OCI-LY7 (cell line): ENCODE data around the gene MUC4. TPM values are rescaled to one million over a fixed set of nuclear protein-coding genes. Genes with fewer than 3 reads are reported as not detected.

Experiments
- BruUV-seq: library from RNA; stranded (reverse); fragments of 400-500 nt; replicated peaks from 2 replicates; lab custom pipeline; 2021; lab: Mats Ljungman, UMichigan
- CTCF ChIA-PET: fragments of 300-600 bp; sonication (Branson Sonifier 250); formaldehyde crosslinking; loops from one replicate; lab custom pipeline; 2022; ENCODE audit warnings: antibody characterized with exemption; ENCODE audit not compliant: unreplicated experiment; lab: Charles Lee
- POLR2A ChIA-PET: fragments of 300-600 bp; sonication (Branson Sonifier 250); formaldehyde crosslinking; loops from one replicate; lab custom pipeline; 2022; ENCODE audit warnings: antibody characterized with exemption; lab: Charles Lee
- DNase-seq: peaks from one replicate; pipeline ENCODE4 v3.0.0-alpha.2; 2015; ENCODE audit warnings: low spot score
- H2AFZ ChIP-seq: fragments of 200-600 bp; sonication (generic), shearing (Covaris generic); 2 replicates; pipeline ENCODE4 v1.6.1; 2014; ENCODE audit warnings: mild to moderate bottlenecking, antibody characterized with exemption, low read length, moderate library complexity
- H3K27ac ChIP-seq: fragments of 200-600 bp; sonication (generic); 2 replicates; pipeline ENCODE4 v1.5.1; 2014; ENCODE audit warnings: mixed run types, low read depth, mild to moderate bottlenecking, moderate library complexity, low read length, inconsistent platforms; ENCODE audit not compliant: poor library complexity, severe bottlenecking
- H3K36me3 ChIP-seq: fragments of 200-600 bp; sonication (generic); 2 replicates; pipeline ENCODE4 v1.6.1; 2014; ENCODE audit warnings: mild to moderate bottlenecking, antibody characterized with exemption, low read length, moderate library complexity, mixed read lengths; ENCODE audit not compliant: insufficient read depth
- H3K4me1 ChIP-seq: fragments of 200-600 bp; sonication (generic); 2 replicates; pipeline ENCODE4 v1.5.1; 2014; ENCODE audit warnings: mild to moderate bottlenecking, low read length; ENCODE audit not compliant: insufficient read depth, poor library complexity, severe bottlenecking
- H3K4me2 ChIP-seq: fragments of 200-600 bp; sonication (generic); 2 replicates; pipeline ENCODE4 v1.6.1; 2014; ENCODE audit warnings: mild to moderate bottlenecking, low read length
- H3K4me3 ChIP-seq: fragments of 200-600 bp; sonication (generic); 2 replicates; pipeline ENCODE4 v1.5.1; 2014; ENCODE audit warnings: mild to moderate bottlenecking, low read depth, low read length; ENCODE audit not compliant: poor library complexity, severe bottlenecking
- H3K79me2 ChIP-seq: fragments of 200-600 bp; sonication (generic); 2 replicates; pipeline ENCODE4 v1.6.1; 2016; ENCODE audit warnings: low read depth, mild to moderate bottlenecking, low read length, moderate library complexity, mixed read lengths; ENCODE audit not compliant: insufficient read depth
- H3K9me2 ChIP-seq: fragments of 200-600 bp; sonication (generic); 2 replicates; pipeline ENCODE4 v1.6.1; 2016; ENCODE audit warnings: mild to moderate bottlenecking, low read length, mixed read lengths; ENCODE audit not compliant: insufficient read depth
- H3K9me3 ChIP-seq: fragments of 200-600 bp; sonication (generic); 2 replicates; pipeline ENCODE4 v1.6.1; 2014; ENCODE audit warnings: mild to moderate bottlenecking, mixed run types, low read length, mixed read lengths
- H4K20me1 ChIP-seq: fragments of 200-600 bp; sonication (generic); 2 replicates; pipeline ENCODE4 v1.6.1; 2014; ENCODE audit warnings: mild to moderate bottlenecking, antibody characterized with exemption, low read length, moderate library complexity, mixed read lengths; ENCODE audit not compliant: insufficient read depth
- CTCF ChIP-seq: fragments of 200-600 bp; sonication (generic); conservative IDR thresholded peaks from 2 replicates; pipeline ENCODE4 v1.5.1; 2014; ENCODE audit warnings: mild to moderate bottlenecking, antibody characterized with exemption, low read length, moderate library complexity, mixed read lengths
- EZH2phosphoT487 ChIP-seq: fragments of 200-600 bp; sonication (generic); IDR thresholded peaks from 2 replicates; pipeline ENCODE4 v1.6.1; 2018; ENCODE audit warnings: low read depth, borderline replicate concordance, mild to moderate bottlenecking, mixed run types, antibody characterized with exemption, low read length, moderate library complexity, mixed read lengths
- intact Hi-C: fragments of 100-400 bp; cut with micrococcal nuclease; formaldehyde crosslinking; loops from one replicate; pipeline ENCODE4 v1.10.0; 2022; ENCODE audit not compliant: unreplicated experiment
- total RNA-seq, 2 experiments: library from RNA; depleted of rRNA in 1 of 2; stranded (reverse); fragments of >200 nt in 1 of 2; shearing (Covaris generic) in 1 of 2; gene quantifications; 2 replicates each; pipeline ENCODE4 v1.2.3, GENCODE V29; 2014 to 2022

MUC4 gene
- total RNA-seq, 2 experiments from 2014 or later: 0.03 to 0.42 TPM

- no peaks in the 10 kb centered on the region for H3K9me2 ChIP-seq
- H3K9me3 ChIP-seq: no peaks in the 10 kb centered on the region
- POLR2A ChIA-PET: interaction anchor here (0.5 to 1.1 kb wide), 3 partner anchors 29 to 306 kb away, joined by 3 to 4 read pairs (median 4); no protein-coding TSS in a partner anchor
- no peaks in the 10 kb centered on the region for H3K36me3 ChIP-seq
- H3K79me2 ChIP-seq: no peaks in the 10 kb centered on the region
- peak; percentile 25 for DNase-seq
- H3K27ac ChIP-seq: no peak overlapping the region
- CTCF ChIA-PET: no interaction called here
- H3K4me1 ChIP-seq: no peaks in the 10 kb centered on the region
- no TSS peak for BruUV-seq
- no peak overlapping the region for H2AFZ ChIP-seq
- H3K4me2 ChIP-seq: no peak overlapping the region
- TF ChIP-seq CTCF (peak; percentile 70), EZH2phosphoT487 (no peak)
- intact Hi-C loops: loop anchor here (10.0 kb wide), 1 partner anchor 231 kb away; no protein-coding TSS in a partner anchor
- no peak overlapping the region for H3K4me3 ChIP-seq
- H4K20me1 ChIP-seq: no peaks in the 10 kb centered on the region
These were observed 44.0 kb upstream of the MUC4 start for GRCh38 chr3:195855471-195856409.

GRCh38 chr3:195854628-195855294 is 43.0 kb upstream of the MUC4 start:
- no peaks in the 10 kb centered on the region for H3K9me2 ChIP-seq
- no TSS peak for BruUV-seq
- intact Hi-C loops: loop anchor here (5.0 to 10.0 kb wide), 4 partner anchors 87 to 230 kb away; no protein-coding TSS in a partner anchor
- no peaks in the 10 kb centered on the region for H3K4me1 ChIP-seq
- H3K79me2 ChIP-seq: no peaks in the 10 kb centered on the region
- TF ChIP-seq CTCF: no peak
- no peak overlapping the region for H3K27ac ChIP-seq
- no peaks in the 10 kb centered on the region for H3K9me3 ChIP-seq
- ChIA-PET POLR2A (no interaction called here), CTCF (no interaction called here)
- no peaks in the 10 kb centered on the region for H3K36me3 ChIP-seq
- H3K4me2 ChIP-seq: no peak overlapping the region
- no peak overlapping the region for H2AFZ ChIP-seq
- DNase-seq: no peak
- no peak overlapping the region for H3K4me3 ChIP-seq
- H4K20me1 ChIP-seq: no peaks in the 10 kb centered on the region
